Measurements from ENCODE around the gene DOK4. TPM values are rescaled to one million over a fixed set of nuclear protein-coding genes. Genes with fewer than 3 reads are reported as not detected.
"Not testable (repeated sequence)": the region's sequence is repeated elsewhere in the genome, so short reads cannot be mapped to it uniquely, and the experiment has no call there.

Gene DOK4
- polyA plus RNA-seq, 2 donors: 27.6 to 33.7 TPM

- 78 to 80% methylated on average over 12 of the region's 12 CpGs for WGBS, 2 donors
- Histone ChIP-seq H3K9me3 (ENCODE audit: control insufficient read depth in 2 of 2, insufficient read depth in 1 of 2, low read depth in 1 of 2, low read length in 1 of 2) (no peaks in the 10 kb centered on the region), H3K27me3 (ENCODE audit: control insufficient read depth in 1 of 2, insufficient read depth in 2 of 2, low read length in 2 of 2) (no peaks in the 10 kb centered on the region), H3K4me1 (ENCODE audit: control insufficient read depth in 2 of 2, insufficient read depth in 2 of 2, low read length in 1 of 2) (no peaks in the 10 kb centered on the region), H3K27ac (ENCODE audit: low read depth in 2 of 2, low read length in 1 of 2) (no peak overlapping the region), H3K4me3 (ENCODE audit: low read depth in 1 of 2, low read length in 2 of 2) (no peak overlapping the region), H3K36me3 (ENCODE audit: control insufficient read depth in 2 of 2, insufficient read depth in 2 of 2, low read length in 1 of 2) (no peaks in the 10 kb centered on the region)
These were observed 15.9 kb upstream of the DOK4 start for GRCh38 chr16:57502048-57502775.

GRCh38 chr16:57501492-57501891 is 15.2 kb upstream of the DOK4 start:
- Histone ChIP-seq H3K36me3 (ENCODE audit: control insufficient read depth in 2 of 2, insufficient read depth in 2 of 2, low read length in 1 of 2) (no peaks in the 10 kb centered on the region), H3K27ac (ENCODE audit: low read depth in 2 of 2, low read length in 1 of 2) (no peak overlapping the region), H3K9me3 (ENCODE audit: control insufficient read depth in 2 of 2, insufficient read depth in 1 of 2, low read depth in 1 of 2, low read length in 1 of 2) (no peaks in the 10 kb centered on the region), H3K4me3 (ENCODE audit: low read depth in 1 of 2, low read length in 2 of 2) (no peak overlapping the region), H3K27me3 (ENCODE audit: control insufficient read depth in 1 of 2, insufficient read depth in 2 of 2, low read length in 2 of 2) (no peaks in the 10 kb centered on the region), H3K4me1 (ENCODE audit: control insufficient read depth in 2 of 2, insufficient read depth in 2 of 2, low read length in 1 of 2) (no peaks in the 10 kb centered on the region)
- WGBS, 2 donors: 75 to 85% methylated on average over 7 of the region's 7 CpGs

- H3K4me1 ChIP-seq (ENCODE audit: control insufficient read depth in 2 of 2, insufficient read depth in 2 of 2, low read length in 1 of 2): no peaks in the 10 kb centered on the region
- H3K9me3 ChIP-seq (ENCODE audit: control insufficient read depth in 2 of 2, insufficient read depth in 1 of 2, low read depth in 1 of 2, low read length in 1 of 2): no peaks in the 10 kb centered on the region
- H3K4me3 ChIP-seq (ENCODE audit: low read depth in 1 of 2, low read length in 2 of 2): no peak overlapping the region
- no peak overlapping the region for H3K27ac ChIP-seq (ENCODE audit: low read depth in 2 of 2, low read length in 1 of 2)
- WGBS, 2 donors: 62 to 73% methylated on average over 9 of the region's 9 CpGs
- no peaks in the 10 kb centered on the region for H3K36me3 ChIP-seq (ENCODE audit: control insufficient read depth in 2 of 2, insufficient read depth in 2 of 2, low read length in 1 of 2)
- no peaks in the 10 kb centered on the region for H3K27me3 ChIP-seq (ENCODE audit: control insufficient read depth in 1 of 2, insufficient read depth in 2 of 2, low read length in 2 of 2)
These were observed 14.4 kb upstream of the DOK4 start for GRCh38 chr16:57500578-57501111.

- not testable (repeated sequence) for H3K27ac ChIP-seq (ENCODE audit: low read depth in 2 of 2, low read length in 1 of 2); H3K27me3 ChIP-seq (ENCODE audit: control insufficient read depth in 1 of 2, insufficient read depth in 2 of 2, low read length in 2 of 2); H3K36me3 ChIP-seq (ENCODE audit: control insufficient read depth in 2 of 2, insufficient read depth in 2 of 2, low read length in 1 of 2); H3K4me3 ChIP-seq (ENCODE audit: low read depth in 1 of 2, low read length in 2 of 2); H3K4me1 ChIP-seq (ENCODE audit: control insufficient read depth in 2 of 2, insufficient read depth in 2 of 2, low read length in 1 of 2); H3K9me3 ChIP-seq (ENCODE audit: control insufficient read depth in 2 of 2, insufficient read depth in 1 of 2, low read depth in 1 of 2, low read length in 1 of 2)
- 93 to 96% methylated on average over 11 of the region's 11 CpGs for WGBS, 2 donors
These were observed 13.6 kb upstream of the DOK4 start for GRCh38 chr16:57499941-57500340.

GRCh38 chr16:57498031-57498430 is 11.7 kb upstream of the DOK4 start:
- H3K4me1 ChIP-seq (ENCODE audit: control insufficient read depth in 2 of 2, insufficient read depth in 2 of 2, low read length in 1 of 2): no peaks in the 10 kb centered on the region
- no peak overlapping the region for H3K4me3 ChIP-seq (ENCODE audit: low read depth in 1 of 2, low read length in 2 of 2)
- H3K27ac ChIP-seq (ENCODE audit: low read depth in 2 of 2, low read length in 1 of 2): no peak overlapping the region
- H3K27me3 ChIP-seq (ENCODE audit: control insufficient read depth in 1 of 2, insufficient read depth in 2 of 2, low read length in 2 of 2): no peaks in the 10 kb centered on the region
- 92 to 95% methylated on average over 4 of the region's 4 CpGs for WGBS, 2 donors
- H3K9me3 ChIP-seq (ENCODE audit: control insufficient read depth in 2 of 2, insufficient read depth in 1 of 2, low read depth in 1 of 2, low read length in 1 of 2): no peaks in the 10 kb centered on the region
- no peaks in the 10 kb centered on the region for H3K36me3 ChIP-seq (ENCODE audit: control insufficient read depth in 2 of 2, insufficient read depth in 2 of 2, low read length in 1 of 2)

GRCh38 chr16:57497121-57497520 is 10.8 kb upstream of the DOK4 start:
- Histone ChIP-seq H3K9me3 (ENCODE audit: control insufficient read depth in 2 of 2, insufficient read depth in 1 of 2, low read depth in 1 of 2, low read length in 1 of 2) (no peaks in the 10 kb centered on the region), H3K36me3 (ENCODE audit: control insufficient read depth in 2 of 2, insufficient read depth in 2 of 2, low read length in 1 of 2) (no peaks in the 10 kb centered on the region), H3K4me3 (ENCODE audit: low read depth in 1 of 2, low read length in 2 of 2) (no peak overlapping the region), H3K4me1 (ENCODE audit: control insufficient read depth in 2 of 2, insufficient read depth in 2 of 2, low read length in 1 of 2) (no peaks in the 10 kb centered on the region), H3K27ac (ENCODE audit: low read depth in 2 of 2, low read length in 1 of 2) (no peak overlapping the region), H3K27me3 (ENCODE audit: control insufficient read depth in 1 of 2, insufficient read depth in 2 of 2, low read length in 2 of 2) (no peaks in the 10 kb centered on the region)
- 72 to 78% methylated on average over 13 of the region's 13 CpGs for WGBS, 2 donors

GRCh38 chr16:57493767-57494166 is 7.5 kb upstream of the DOK4 start:
- no peak overlapping the region for H3K27ac ChIP-seq (ENCODE audit: low read depth in 2 of 2, low read length in 1 of 2)
- no peaks in the 10 kb centered on the region for H3K36me3 ChIP-seq (ENCODE audit: control insufficient read depth in 2 of 2, insufficient read depth in 2 of 2, low read length in 1 of 2)
- H3K9me3 ChIP-seq (ENCODE audit: control insufficient read depth in 2 of 2, insufficient read depth in 1 of 2, low read depth in 1 of 2, low read length in 1 of 2): no peaks in the 10 kb centered on the region
- 93% methylated on average over 4 of the region's 4 CpGs for WGBS, 2 donors
- no peaks in the 10 kb centered on the region for H3K27me3 ChIP-seq (ENCODE audit: control insufficient read depth in 1 of 2, insufficient read depth in 2 of 2, low read length in 2 of 2)
- H3K4me1 ChIP-seq (ENCODE audit: control insufficient read depth in 2 of 2, insufficient read depth in 2 of 2, low read length in 1 of 2): no peaks in the 10 kb centered on the region
- no peak overlapping the region for H3K4me3 ChIP-seq (ENCODE audit: low read depth in 1 of 2, low read length in 2 of 2)

- WGBS, 2 donors: 88 to 90% methylated on average over 5 of the region's 5 CpGs
- H3K9me3 ChIP-seq (ENCODE audit: control insufficient read depth in 2 of 2, insufficient read depth in 1 of 2, low read depth in 1 of 2, low read length in 1 of 2): no peaks in the 10 kb centered on the region
- H3K27me3 ChIP-seq (ENCODE audit: control insufficient read depth in 1 of 2, insufficient read depth in 2 of 2, low read length in 2 of 2): no peaks in the 10 kb centered on the region
- no peaks in the 10 kb centered on the region for H3K36me3 ChIP-seq (ENCODE audit: control insufficient read depth in 2 of 2, insufficient read depth in 2 of 2, low read length in 1 of 2)
- H3K27ac ChIP-seq (ENCODE audit: low read depth in 2 of 2, low read length in 1 of 2): no peak overlapping the region
- H3K4me3 ChIP-seq (ENCODE audit: low read depth in 1 of 2, low read length in 2 of 2): no peak overlapping the region
- H3K4me1 ChIP-seq (ENCODE audit: control insufficient read depth in 2 of 2, insufficient read depth in 2 of 2, low read length in 1 of 2): peaks cover 12 to 18% of the 10 kb centered on the region in 2 donors
These were observed 2.9 kb upstream of the DOK4 start for GRCh38 chr16:57489229-57489628.

GRCh38 chr16:57486858-57487834 is 853 bp upstream of the DOK4 start:
- Histone ChIP-seq H3K4me1 (ENCODE audit: control insufficient read depth in 2 of 2, insufficient read depth in 2 of 2, low read length in 1 of 2) (peaks cover 17 to 25% of the 10 kb centered on the region in 2 donors), H3K27me3 (ENCODE audit: control insufficient read depth in 1 of 2, insufficient read depth in 2 of 2, low read length in 2 of 2) (no peaks in the 10 kb centered on the region), H3K4me3 (ENCODE audit: low read depth in 1 of 2, low read length in 2 of 2) (peak overlapping the region in 1 of 2 donors; percentile 16), H3K36me3 (ENCODE audit: control insufficient read depth in 2 of 2, insufficient read depth in 2 of 2, low read length in 1 of 2) (peaks cover 0 to 5% of the 10 kb centered on the region in 2 donors), H3K27ac (ENCODE audit: low read depth in 2 of 2, low read length in 1 of 2) (peak overlapping the region in 1 of 2 donors; percentile 23), H3K9me3 (ENCODE audit: control insufficient read depth in 2 of 2, insufficient read depth in 1 of 2, low read depth in 1 of 2, low read length in 1 of 2) (no peaks in the 10 kb centered on the region)
- 77 to 81% methylated on average over 8 of the region's 8 CpGs for WGBS, 2 donors

Measured in esophagus (tissue), 2 donors.